H1 (cell line): ENCODE results near the gene EPHA4. TPM values are rescaled to one million over a fixed set of nuclear protein-coding genes. Genes with fewer than 3 reads are reported as not detected.

Experiments
- CTCF ChIA-PET: fragments of 300-600 bp; sonication (Branson Sonifier 250); formaldehyde crosslinking; loops from one replicate; lab custom pipeline; 2021; ENCODE audit not compliant: partially characterized antibody; lab: Charles Lee
- POLR2A ChIA-PET: fragments of 300-600 bp; sonication (Branson Sonifier 250); formaldehyde crosslinking; loops from one replicate; lab custom pipeline; 2021; ENCODE audit warnings: inconsistent platforms; ENCODE audit not compliant: partially characterized antibody; lab: Charles Lee
- DNase-seq, 2 experiments: peaks; one replicate each; pipeline versions ENCODE4 v3.0.0 to v3.0.0-alpha.2; 2010 to 2022; ENCODE audit warnings: low spot score in 2 of 2, low read depth in 1 of 2, mixed read lengths in 1 of 2
- FAIRE-seq: peaks from 2 replicates; lab custom pipeline; 2011; peaks lifted over from hg19 to GRCh38; lab: Jason Lieb, UNC
- H2AFZ ChIP-seq: 2 replicates; pipeline ENCODE4 v1.8.1; 2012; ENCODE audit warnings: low read length, inconsistent platforms
- H2AK5ac ChIP-seq: 2 replicates; pipeline ENCODE4 v1.6.1; 2013; ENCODE audit warnings: low read depth, low read length
- H2BK120ac ChIP-seq: replicated peaks from 2 replicates; pipeline ENCODE3; 2013; ENCODE audit warnings: low read depth, low read length, inconsistent platforms
- H2BK12ac ChIP-seq: 2 replicates; pipeline ENCODE4 v1.6.1; 2013; ENCODE audit warnings: low read depth, low read length
- H2BK15ac ChIP-seq: 2 replicates; pipeline ENCODE4 v1.6.1; 2013; ENCODE audit warnings: low read length
- H2BK20ac ChIP-seq: 2 replicates; pipeline ENCODE4 v1.6.1; 2013; ENCODE audit warnings: low read length
- H2BK5ac ChIP-seq: 2 replicates; pipeline ENCODE4 v1.6.1; 2013; ENCODE audit warnings: low read depth, low read length
- H3K14ac ChIP-seq: 2 replicates; pipeline ENCODE4 v1.6.1; 2013; ENCODE audit warnings: inconsistent platforms; ENCODE audit not compliant: insufficient read length
- H3K18ac ChIP-seq: 2 replicates; pipeline ENCODE4 v1.6.1; 2013; ENCODE audit warnings: low read length; ENCODE audit errors: extremely low read depth
- H3K23ac ChIP-seq: 2 replicates; pipeline ENCODE4 v1.6.1; 2013; ENCODE audit warnings: inconsistent platforms; ENCODE audit not compliant: insufficient read length
- H3K23me2 ChIP-seq: 2 replicates; pipeline ENCODE4 v1.6.1; 2013; ENCODE audit warnings: low read depth, low read length
- H3K27ac ChIP-seq: 2 replicates; pipeline ENCODE4 v1.6.1; 2011; ENCODE audit warnings: low read depth, low read length, inconsistent platforms
- H3K27me3 ChIP-seq, 4 experiments: replicated peaks in 1 of 4; 1 replicate in 1 of 4; 2 replicates in 3 of 4; pipeline versions ENCODE4 v1.6.1 to v1.8.1; 2011 to 2013; ENCODE audit warnings: low read length in 3 of 4, mild to moderate bottlenecking in 3 of 4, inconsistent platforms in 2 of 4, mixed read lengths in 2 of 4, moderate library complexity in 1 of 4; ENCODE audit not compliant: control insufficient read depth in 3 of 4, insufficient read depth in 3 of 4; ENCODE audit errors: extremely low read depth in 1 of 4
- H3K36me3 ChIP-seq, 4 experiments: 2 replicates each; pipeline versions ENCODE4 v1.6.1 to v1.8.1; 2011 to 2013; ENCODE audit warnings: mild to moderate bottlenecking in 4 of 4, low read length in 3 of 4, moderate library complexity in 2 of 4, control low read depth in 1 of 4, inconsistent platforms in 1 of 4; ENCODE audit not compliant: insufficient read depth in 4 of 4, control insufficient read depth in 2 of 4
- H3K4ac ChIP-seq: replicated peaks from 2 replicates; pipeline ENCODE3; 2013; ENCODE audit warnings: low read length, low read depth, mixed read lengths, inconsistent platforms; ENCODE audit not compliant: insufficient read length
- H3K4me1 ChIP-seq, 4 experiments: replicated peaks in 1 of 4; 1 replicate in 1 of 4; 2 replicates in 3 of 4; pipeline versions ENCODE4 v1.6.1 to v1.8.1; 2011 to 2013; ENCODE audit warnings: low read length in 3 of 4, inconsistent platforms in 2 of 4, mixed read lengths in 1 of 4; ENCODE audit not compliant: insufficient read depth in 4 of 4, control insufficient read depth in 3 of 4
- H3K4me2 ChIP-seq, 2 experiments: 2 replicates each; pipeline versions ENCODE4 v1.6.1 to v1.8.1; 2011 to 2013; ENCODE audit warnings: low read depth in 2 of 2, low read length in 2 of 2, control low read depth in 1 of 2, inconsistent platforms in 1 of 2, mild to moderate bottlenecking in 1 of 2; ENCODE audit not compliant: insufficient read depth in 1 of 2
- H3K4me3 ChIP-seq, 4 experiments: fragments of 200-600, 300-600 bp in 1 of 4; sonication (generic), shearing (Covaris generic), sonication (Bioruptor Twin) in 1 of 4; 2 replicates each; pipeline versions ENCODE4 v1.5.1 to v1.8.1; 2011 to 2016; ENCODE audit warnings: low read length in 4 of 4, low read depth in 3 of 4, control low read depth in 2 of 4, inconsistent platforms in 2 of 4, mild to moderate bottlenecking in 2 of 4, mixed read lengths in 1 of 4, moderate library complexity in 1 of 4; ENCODE audit not compliant: insufficient read depth in 2 of 4; ENCODE audit errors: extremely low read depth in 1 of 4
- H3K56ac ChIP-seq: replicated peaks from 2 replicates; pipeline ENCODE3; 2013; ENCODE audit warnings: low read depth, mild to moderate bottlenecking, mixed read lengths, low read length, inconsistent platforms; ENCODE audit not compliant: insufficient read length
- H3K79me1 ChIP-seq: 2 replicates; pipeline ENCODE4 v1.6.1; 2013; ENCODE audit warnings: low read depth, low read length, control low read depth
- H3K79me2 ChIP-seq, 2 experiments: 2 replicates each; pipeline versions ENCODE4 v1.6.1 to v1.8.1; 2012 to 2013; ENCODE audit warnings: low read length in 2 of 2, mild to moderate bottlenecking in 2 of 2, inconsistent platforms in 1 of 2; ENCODE audit not compliant: insufficient read depth in 2 of 2, control insufficient read depth in 1 of 2
- H3K9ac ChIP-seq, 4 experiments: replicated peaks in 1 of 4; 1 replicate in 1 of 4; 2 replicates in 3 of 4; pipeline versions ENCODE4 v1.6.1 to v1.8.1; 2011 to 2013; ENCODE audit warnings: low read depth in 3 of 4, low read length in 3 of 4, control low read depth in 2 of 4, mild to moderate bottlenecking in 2 of 4, moderate library complexity in 2 of 4, inconsistent platforms in 1 of 4; ENCODE audit errors: extremely low read depth in 1 of 4
- H3K9me3 ChIP-seq, 2 experiments: 2 replicates each; pipeline versions ENCODE4 v1.6.1 to v1.8.1; 2012 to 2013; ENCODE audit warnings: mild to moderate bottlenecking in 2 of 2, moderate library complexity in 2 of 2, control low read depth in 1 of 2, inconsistent platforms in 1 of 2, low read depth in 1 of 2, low read length in 1 of 2, mixed read lengths in 1 of 2; ENCODE audit not compliant: insufficient read depth in 2 of 2
- H4K20me1 ChIP-seq, 2 experiments: replicated peaks in 1 of 2; 2 replicates each; pipeline versions ENCODE3 to v1.8.1; 2011 to 2013; ENCODE audit warnings: inconsistent platforms in 2 of 2, low read length in 2 of 2, mild to moderate bottlenecking in 1 of 2; ENCODE audit not compliant: insufficient read depth in 2 of 2, control insufficient read depth in 1 of 2
- H4K5ac ChIP-seq: 2 replicates; pipeline ENCODE4 v1.6.1; 2013; ENCODE audit warnings: low read length, low read depth, mixed read lengths, inconsistent platforms; ENCODE audit not compliant: insufficient read length
- H4K8ac ChIP-seq: 2 replicates; pipeline ENCODE4 v1.8.0; 2013; ENCODE audit warnings: mild to moderate bottlenecking, moderate library complexity, low read length, inconsistent platforms; ENCODE audit not compliant: insufficient read depth; ENCODE audit errors: extremely low read depth
- H4K91ac ChIP-seq: replicated peaks from 2 replicates; pipeline ENCODE3; 2013; ENCODE audit warnings: low read length, mixed read lengths, inconsistent platforms; ENCODE audit not compliant: insufficient read length
- EP300 ChIP-seq, 2 experiments: IDR thresholded peaks; 1 replicate in 1 of 2; 2 replicates in 1 of 2; pipeline ENCODE4 v1.6.1; 2011 to 2012; ENCODE audit warnings: low read depth in 2 of 2, low read length in 2 of 2, mild to moderate bottlenecking in 2 of 2, borderline replicate concordance in 1 of 2, inconsistent platforms in 1 of 2, moderate library complexity in 1 of 2
- EZH2 ChIP-seq: fragments of 200-600 bp; sonication (generic); IDR thresholded peaks from 2 replicates; pipeline ENCODE4 v1.7.1; 2012; ENCODE audit warnings: low read depth, mild to moderate bottlenecking, moderate library complexity, low read length, inconsistent platforms; ENCODE audit not compliant: severe bottlenecking
- RAD21 ChIP-seq, 2 experiments: IDR thresholded peaks in 1 of 2; conservative IDR thresholded peaks in 1 of 2; 2 replicates each; pipeline ENCODE4 v1.6.1; 2011; ENCODE audit warnings: low read depth in 2 of 2, low read length in 2 of 2, improper control_type of control experiment in 1 of 2, inconsistent platforms in 1 of 2, mild to moderate bottlenecking in 1 of 2, moderate library complexity in 1 of 2
- RBBP5 ChIP-seq: IDR thresholded peaks from 2 replicates; pipeline ENCODE4 v1.7.1; 2012; ENCODE audit warnings: low read depth, mild to moderate bottlenecking, inconsistent platforms, low read length, moderate library complexity, borderline replicate concordance
- SAP30 ChIP-seq: fragments of 300-600 bp; sonication (generic); IDR thresholded peaks from 2 replicates; pipeline ENCODE4 v1.7.1; 2012; ENCODE audit warnings: low read length, moderate library complexity, mild to moderate bottlenecking, inconsistent platforms; ENCODE audit not compliant: insufficient read depth, insufficient replicate concordance
- TAF7 ChIP-seq: optimal IDR thresholded peaks from 2 replicates; pipeline ENCODE3; 2011; ENCODE audit warnings: low read depth, mild to moderate bottlenecking, inconsistent platforms, low read length, moderate library complexity, borderline replicate concordance
- WGBS, 2 experiments: shearing (Covaris generic) in 1 of 2; methylation state at CpG; one replicate each; pipeline versions ENCODE4 v1.1.6 to v1.1.7; 2013 to 2015; ENCODE audit warnings: low lambda C conversion rate in 2 of 2, mixed read lengths in 2 of 2, inconsistent platforms in 1 of 2, low coverage in 1 of 2, missing lambda C conversion rate in 1 of 2; ENCODE audit not compliant: insufficient replicate concordance in 2 of 2, insufficient coverage in 1 of 2, insufficient read length in 1 of 2; ENCODE audit errors: extremely low coverage in 1 of 2, missing lambda C conversion rate in 1 of 2; 5-methylcytosine and 5-hydroxymethylcytosine counted together
- polyA plus RNA-seq, 7 experiments: library from polyadenylated mRNA; depleted of rRNA in 3 of 7; stranded (reverse) in 5 of 7; unstranded in 2 of 7; fragments of >200 nt in 5 of 7; fragments of 200-250 nt in 2 of 7; gene quantifications; 1 replicate in 5 of 7; 2 replicates in 1 of 7; 4 replicates in 1 of 7; pipeline versions ENCODE4 v1.2.1 to v1.2.3, GENCODE V29; 2011 to 2013; ENCODE audit warnings: missing spikeins in 2 of 7, mixed read lengths in 2 of 7
- total RNA-seq: library from RNA; stranded (reverse); fragmentation: NEBNext Ultra II Directional; extraction: Animal tissue kit (Norgen Biotek cat#: 25700); gene quantifications from 2 replicates; pipeline ENCODE4 v1.2.1, GENCODE V29; 2021

EPHA4 gene
- total and polyA plus RNA-seq, 2 of the 8 experiments (the other 6 are each of a cell fraction or from before 2014, with no cell fraction given): 4.3 to 5.7 TPM

DNA sequence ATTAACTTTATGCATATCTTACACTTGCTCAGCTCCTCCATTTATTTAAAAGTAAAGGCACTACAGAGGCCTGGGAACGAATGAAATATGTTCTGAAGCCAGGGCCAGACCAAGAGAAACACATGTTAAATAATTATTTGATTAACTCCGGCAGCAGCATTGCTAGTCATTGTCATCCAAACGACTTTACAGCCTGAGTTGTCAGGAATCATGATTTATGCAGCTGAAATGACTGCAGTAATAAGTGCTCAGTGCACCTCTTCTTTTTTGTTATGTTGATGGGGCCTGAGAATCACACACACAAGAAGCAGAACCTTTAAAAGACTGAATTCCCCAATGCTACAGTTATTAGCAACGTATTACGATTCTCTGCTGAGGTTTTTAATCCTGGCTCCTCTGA is 58.9 kb downstream of the EPHA4 start:
- no peak for FAIRE-seq
- H3K4ac ChIP-seq: no peak overlapping the region
- TF ChIP-seq EP300 (IDR thresholded peaks at IDR 0.05; ENCODE audit: borderline replicate concordance in 1 of 2, low read depth in 2 of 2, low read length in 2 of 2) (no peak), TAF7 (no peak), EZH2 (no peak), SAP30 (no peak), RBBP5 (no peak), RAD21 (IDR thresholded peaks at IDR 0.05 in 1 of 2, conservative IDR thresholded peaks at IDR 0.05 in 1 of 2; ENCODE audit: low read depth in 2 of 2, low read length in 2 of 2) (no peak)
- no peaks in the 10 kb centered on the region for H4K20me1 ChIP-seq
- H2BK12ac ChIP-seq: no peak overlapping the region
- no peak overlapping the region for H3K4me2 ChIP-seq
- H3K4me3 ChIP-seq: no peak overlapping the region
- H3K23me2 ChIP-seq: no peaks in the 10 kb centered on the region
- H4K8ac ChIP-seq: no peak overlapping the region
- no peaks in the 10 kb centered on the region for H3K27me3 ChIP-seq
- no peak overlapping the region for H3K27ac ChIP-seq
- H4K91ac ChIP-seq: no peak overlapping the region
- H2AK5ac ChIP-seq: no peak overlapping the region
- H3K56ac ChIP-seq: no peak overlapping the region
- H3K79me1 ChIP-seq: no peaks in the 10 kb centered on the region
- H3K4me1 ChIP-seq: peaks cover 0 to 4% (median 3%) of the 10 kb centered on the region in 4 experiments
- no peaks in the 10 kb centered on the region for H3K79me2 ChIP-seq
- ChIA-PET POLR2A (no interaction called here), CTCF (interaction anchor here (0.9 kb wide), 1 partner anchor 166 kb away, joined by 3 read pairs; no protein-coding TSS in a partner anchor)
- no peak overlapping the region for H2AFZ ChIP-seq
- no peak overlapping the region for H2BK5ac ChIP-seq
- H3K23ac ChIP-seq: no peak overlapping the region
- H3K36me3 ChIP-seq: no peaks in the 10 kb centered on the region
- no peak overlapping the region for H4K5ac ChIP-seq
- H2BK15ac ChIP-seq: no peak overlapping the region
- DNase-seq: no peak
- 72% methylated on average over 5 of the region's 5 CpGs; no CpG with 5 or more reads in 1 of the 2 experiments for WGBS, 2 experiments
- H3K14ac ChIP-seq: no peak overlapping the region
- no peak overlapping the region for H3K9ac ChIP-seq
- H2BK120ac ChIP-seq: no peak overlapping the region
- H2BK20ac ChIP-seq: no peak overlapping the region
- no peak overlapping the region for H3K18ac ChIP-seq
- H3K9me3 ChIP-seq: no peaks in the 10 kb centered on the region
